HG03103 (cell line): ENCODE measurements around the gene NCKAP5.

Experiments used
- ATAC-seq: cut with Tn5 transposase; IDR thresholded peaks from one replicate; pipeline ENCODE4 v1.9.1; 2021; ENCODE audit warnings: low read depth; ENCODE audit not compliant: unreplicated experiment

NCKAP5 gene

DNA sequence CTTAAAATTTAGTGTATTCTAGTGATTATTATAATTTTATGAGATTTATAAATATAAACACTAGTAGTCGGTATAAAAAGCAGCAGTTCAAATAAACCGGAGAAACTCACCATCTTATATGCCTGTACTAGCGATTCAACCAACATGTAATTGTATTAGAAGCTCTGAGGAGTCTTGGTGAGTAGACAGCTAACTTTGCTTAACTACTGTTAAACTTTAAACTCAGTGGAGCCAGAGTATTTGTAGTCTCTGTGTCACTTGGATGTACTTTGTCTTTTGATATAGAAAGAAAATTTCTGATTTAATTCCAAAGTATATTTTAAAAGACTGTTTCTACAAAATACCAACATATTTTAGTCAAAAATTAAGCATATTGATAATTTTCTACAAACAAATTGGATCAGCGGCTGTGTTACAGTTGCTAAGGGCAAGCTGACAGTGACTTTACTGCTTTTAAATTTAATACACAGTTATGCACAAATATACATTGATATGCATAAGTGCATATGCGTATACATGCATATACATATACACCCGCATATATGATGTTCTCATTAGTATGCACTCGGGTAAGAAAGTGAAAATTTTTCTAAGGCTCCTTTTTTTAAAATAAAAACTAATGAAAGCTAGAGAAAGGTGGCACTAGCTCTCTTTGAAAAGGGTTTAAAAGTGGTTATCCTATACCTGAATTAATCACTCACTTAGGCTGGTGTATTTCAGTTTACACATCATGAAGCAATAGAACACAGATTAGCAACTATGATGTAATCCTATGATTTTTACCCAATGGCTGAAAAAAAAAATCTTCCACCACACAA lies 374.5 kb downstream of the NCKAP5 start:
- ATAC-seq, result no peak

DNA sequence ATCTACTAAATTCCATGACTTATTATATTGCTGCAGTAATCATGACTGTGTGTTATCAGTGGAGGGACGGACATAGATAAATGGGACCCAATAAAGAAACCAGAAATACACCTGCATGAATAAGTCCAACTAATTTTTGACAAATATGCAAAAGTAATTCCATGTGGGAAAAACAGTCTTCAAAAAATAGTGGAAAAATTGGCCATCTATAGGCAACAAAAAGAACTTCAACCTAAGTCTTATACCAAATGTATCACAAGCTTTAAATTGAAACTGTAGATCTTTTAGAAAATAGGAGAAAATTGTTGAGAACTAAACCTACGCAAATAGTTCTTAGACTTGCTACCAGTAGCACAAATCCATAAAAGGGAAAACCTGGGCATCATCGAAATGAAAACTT lies 376.2 kb downstream of the NCKAP5 start:
- ATAC-seq, result no peak

DNA sequence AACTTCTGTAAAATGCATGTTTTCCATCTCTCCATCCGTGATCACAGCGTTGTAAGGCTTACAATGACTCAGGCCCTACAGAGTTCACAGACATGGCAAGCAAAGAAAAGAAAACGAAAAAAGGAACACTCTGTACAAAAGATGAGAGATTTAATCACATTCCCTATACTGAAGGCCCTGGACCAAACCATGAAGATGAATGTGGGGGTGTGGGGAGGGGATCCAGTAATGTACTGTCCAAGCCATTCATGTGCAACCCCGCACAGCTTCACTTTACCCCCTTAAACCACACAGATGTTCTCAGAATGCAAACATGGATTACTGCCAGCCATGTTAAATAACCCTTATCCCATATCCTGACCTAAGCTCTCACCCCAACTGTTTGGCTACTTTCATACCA lies 391.1 kb downstream of the NCKAP5 start:
- ATAC-seq, result no peak

DNA sequence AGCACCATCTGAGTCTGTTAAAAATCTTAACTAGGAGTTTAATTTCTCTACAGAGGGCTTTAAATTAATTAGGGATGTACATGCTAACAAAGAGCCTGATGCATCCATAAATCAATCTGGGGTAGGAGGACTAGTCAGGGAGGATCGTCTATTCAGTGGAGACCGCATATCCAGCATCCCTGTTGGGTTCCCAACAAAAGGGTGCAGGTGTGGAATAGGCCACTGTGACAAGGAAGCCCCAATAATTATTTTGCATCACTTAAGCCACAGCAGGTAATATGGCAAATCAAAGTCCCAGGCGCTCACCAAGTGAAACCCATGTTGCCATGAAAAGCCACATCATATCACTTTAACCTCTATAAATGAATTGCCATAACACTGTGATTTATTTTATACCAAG lies 392.3 kb downstream of the NCKAP5 start:
- ATAC-seq, result no peak

DNA sequence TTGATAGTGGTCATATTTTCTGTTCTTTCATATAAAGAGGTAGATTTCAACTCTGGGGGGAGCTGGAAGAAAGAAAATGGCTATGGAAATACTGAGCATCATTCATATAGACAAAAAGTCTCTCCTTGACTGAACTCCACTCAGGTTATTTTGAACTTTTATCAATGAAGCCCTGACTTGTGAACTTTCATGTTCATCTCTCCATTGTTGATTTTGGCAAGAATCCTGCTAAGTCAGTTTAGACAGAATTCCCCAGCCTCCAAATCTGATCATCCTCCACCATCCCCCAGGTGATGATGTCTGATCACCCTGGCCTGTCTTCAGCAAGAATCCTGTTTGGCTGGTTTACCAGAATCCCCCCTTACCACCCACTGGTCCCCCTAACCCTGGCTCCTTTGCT lies 395.0 kb downstream of the NCKAP5 start:
- no peak for ATAC-seq

DNA sequence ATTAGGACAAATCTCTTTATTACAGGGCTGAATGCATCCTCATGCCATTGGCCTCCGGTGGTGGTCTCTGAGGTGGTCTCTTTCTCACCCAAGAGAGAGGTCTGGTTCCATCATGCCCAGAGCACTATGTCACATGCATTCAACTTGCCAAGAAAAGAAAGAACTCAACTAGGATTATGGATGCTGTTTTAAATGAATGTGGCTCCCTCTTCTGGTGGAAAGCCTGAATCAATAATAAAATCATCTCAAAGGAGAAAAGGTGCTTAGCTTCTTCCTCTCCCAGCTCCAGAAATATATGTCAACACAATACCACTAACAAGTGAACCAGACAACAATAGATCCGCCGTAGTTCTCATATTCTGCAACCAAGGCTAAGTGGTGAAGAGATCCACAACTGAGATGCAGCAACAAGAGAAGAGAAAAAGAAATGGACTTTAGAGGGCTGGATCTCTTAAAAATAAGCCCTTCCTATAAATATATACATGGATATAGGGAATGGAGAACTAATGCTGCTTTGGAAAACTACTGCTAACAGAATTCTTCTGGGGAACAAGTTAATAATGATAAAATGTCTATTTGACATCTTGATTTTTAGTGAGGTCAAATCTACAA lies 396.8 kb downstream of the NCKAP5 start:
- no peak for ATAC-seq

DNA sequence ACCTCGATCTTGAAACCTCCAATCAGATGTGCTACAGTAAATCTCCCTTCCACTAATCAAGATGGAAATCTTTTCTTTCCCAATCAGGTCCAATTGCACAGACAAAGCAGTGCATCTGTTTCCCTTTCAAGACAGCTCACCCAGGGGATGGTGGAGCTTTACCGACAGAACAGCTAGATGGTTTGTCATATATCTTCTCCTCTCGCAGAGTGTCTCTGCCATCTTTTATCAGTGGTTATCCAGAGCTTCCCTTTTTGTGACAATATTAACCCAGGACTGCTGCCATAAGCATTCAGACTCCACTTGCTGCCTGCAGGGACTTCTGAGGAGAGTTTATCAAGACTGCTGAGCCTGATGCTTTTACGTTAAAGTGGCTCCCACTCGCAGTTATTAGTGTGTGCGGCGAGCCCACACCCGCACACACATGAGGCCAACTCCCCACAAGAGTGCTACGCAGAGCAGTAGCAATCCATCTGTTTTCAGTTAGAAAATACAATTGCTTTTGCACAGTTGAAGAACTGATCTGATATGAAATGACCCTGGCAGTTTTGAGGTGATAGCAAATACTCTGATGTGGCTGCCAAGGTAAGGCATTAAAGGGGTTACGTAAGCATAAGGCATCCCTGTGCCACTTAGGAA lies 398.9 kb downstream of the NCKAP5 start:
- no peak for ATAC-seq

DNA sequence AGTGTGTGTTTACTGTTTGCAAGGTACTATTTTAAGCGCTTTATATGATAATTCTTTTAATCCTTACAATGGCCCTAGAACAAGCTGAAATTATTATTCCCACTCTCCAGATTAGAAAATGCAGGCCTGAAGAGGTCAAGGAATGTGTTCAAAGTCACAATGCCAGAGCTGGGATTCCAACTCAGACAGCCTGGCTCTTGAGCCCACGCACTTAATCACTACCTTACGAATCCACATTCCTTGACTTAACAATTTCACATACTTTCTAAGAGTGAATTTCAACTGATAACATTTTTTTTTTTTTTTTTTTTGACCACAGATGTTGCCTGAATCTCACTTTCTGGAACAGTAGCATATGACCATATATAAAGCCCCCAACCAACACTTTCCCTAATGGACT lies 400.3 kb downstream of the NCKAP5 start:
- no peak for ATAC-seq

DNA sequence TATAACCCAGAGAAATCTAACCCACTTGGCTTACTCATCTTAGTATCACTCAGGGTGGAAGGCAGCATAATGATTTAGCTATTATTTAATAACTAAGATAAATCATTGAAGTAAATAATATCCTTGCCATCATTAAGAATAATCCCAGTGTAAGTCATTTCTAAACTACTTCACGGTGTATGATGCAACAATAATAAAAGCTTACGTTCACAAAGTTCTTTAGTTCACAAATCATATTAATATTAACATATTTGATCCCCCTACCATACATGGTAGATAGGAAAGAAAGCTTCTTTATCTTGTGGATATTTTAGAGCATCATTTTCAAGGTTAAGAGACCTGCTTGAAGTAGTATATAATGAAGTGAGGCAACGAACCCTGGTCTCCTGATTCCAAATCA lies 401.0 kb downstream of the NCKAP5 start:
- ATAC-seq, result no peak

DNA sequence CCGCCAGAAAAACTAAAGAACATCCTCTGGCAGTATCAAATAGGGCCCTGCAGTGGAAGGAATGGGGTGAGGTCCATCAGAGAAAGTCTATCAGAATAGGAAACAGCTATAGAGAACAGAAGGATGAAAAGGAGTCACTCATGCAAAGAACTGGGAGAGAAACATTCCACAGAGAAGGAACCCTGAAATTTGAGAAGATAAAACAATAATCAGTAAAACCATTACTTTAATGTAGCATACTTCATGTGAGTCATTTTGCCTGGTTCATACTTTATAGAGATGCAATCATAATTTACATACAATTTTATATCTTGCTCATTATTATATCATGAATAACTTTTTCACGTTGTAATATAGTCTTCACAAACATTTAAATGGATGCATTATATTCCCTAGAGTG lies 402.2 kb downstream of the NCKAP5 start:
- no peak for ATAC-seq

DNA sequence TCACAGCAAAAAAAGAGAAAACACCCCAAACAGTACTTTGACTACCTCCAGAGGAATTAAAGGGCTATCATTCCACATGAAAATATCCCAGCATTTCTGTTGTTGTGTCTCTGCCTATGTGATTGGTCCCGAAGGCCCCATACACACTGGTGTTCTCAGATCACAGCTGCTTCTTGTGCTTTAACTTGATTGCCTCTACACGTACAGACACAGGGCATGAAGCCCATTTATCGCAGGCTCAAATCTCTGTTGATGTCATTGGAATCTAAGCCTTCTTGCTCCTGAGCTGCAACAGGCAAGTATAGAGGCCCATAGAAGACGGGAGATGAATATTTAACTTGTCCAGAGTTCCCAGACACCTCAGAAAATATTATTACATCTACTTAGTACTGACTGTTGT lies 405.2 kb downstream of the NCKAP5 start:
- no peak for ATAC-seq

DNA sequence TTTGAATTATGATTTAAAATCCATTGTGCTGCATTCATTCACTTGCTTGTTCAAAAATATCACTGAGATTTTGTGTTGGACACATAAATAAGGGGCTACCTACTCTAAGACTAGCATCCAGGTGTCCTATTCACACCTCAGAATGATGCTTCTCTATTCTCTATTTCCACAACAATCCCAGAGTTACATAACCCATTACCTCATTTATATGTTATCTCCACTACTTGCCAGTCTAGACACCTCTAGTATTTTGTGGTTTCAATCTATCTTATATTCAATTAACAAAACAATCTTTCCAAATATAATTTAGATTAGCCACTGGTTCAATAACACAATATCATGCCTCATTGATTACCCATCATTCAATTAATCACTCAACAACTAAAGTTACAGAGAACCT lies 409.8 kb downstream of the NCKAP5 start:
- ATAC-seq, result no peak

DNA sequence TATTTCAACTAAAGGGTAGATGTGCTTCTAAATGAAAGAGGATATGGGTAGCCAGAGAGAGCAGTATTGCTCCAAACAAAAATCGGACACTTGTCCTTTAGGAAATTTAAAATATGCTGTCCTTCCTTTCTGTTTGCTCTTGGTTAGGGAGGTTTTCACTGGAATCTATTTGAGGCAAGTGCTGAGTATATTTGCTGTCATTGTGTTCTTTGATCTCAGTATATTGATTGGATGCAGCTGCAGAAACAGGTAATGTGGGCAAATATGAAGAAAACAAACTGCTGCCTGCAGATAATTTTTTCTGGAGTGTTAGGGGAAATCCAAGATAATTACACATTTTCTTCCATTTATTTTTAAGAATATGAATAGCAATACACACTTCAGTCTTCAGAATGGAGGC lies 410.2 kb downstream of the NCKAP5 start:
- no peak for ATAC-seq

DNA sequence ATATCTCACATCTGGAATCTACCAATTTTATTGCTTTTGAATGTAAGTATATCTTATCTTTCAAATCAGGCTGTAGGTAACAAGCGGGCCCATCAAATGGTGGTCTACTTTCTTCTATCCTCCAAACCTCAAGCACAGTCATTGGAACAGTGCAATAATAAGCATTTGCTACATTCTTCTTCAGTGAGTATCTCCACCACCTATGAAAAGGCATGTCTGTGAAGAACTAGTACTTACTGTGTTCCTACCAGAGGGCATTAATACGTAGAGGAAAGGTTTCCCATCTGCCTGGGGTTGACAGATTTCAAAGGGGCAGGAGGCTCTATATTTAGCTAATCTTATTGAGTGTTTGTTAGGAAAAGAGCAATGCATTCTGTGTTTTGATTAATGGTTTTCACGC lies 411.1 kb downstream of the NCKAP5 start:
- ATAC-seq, result no peak

DNA sequence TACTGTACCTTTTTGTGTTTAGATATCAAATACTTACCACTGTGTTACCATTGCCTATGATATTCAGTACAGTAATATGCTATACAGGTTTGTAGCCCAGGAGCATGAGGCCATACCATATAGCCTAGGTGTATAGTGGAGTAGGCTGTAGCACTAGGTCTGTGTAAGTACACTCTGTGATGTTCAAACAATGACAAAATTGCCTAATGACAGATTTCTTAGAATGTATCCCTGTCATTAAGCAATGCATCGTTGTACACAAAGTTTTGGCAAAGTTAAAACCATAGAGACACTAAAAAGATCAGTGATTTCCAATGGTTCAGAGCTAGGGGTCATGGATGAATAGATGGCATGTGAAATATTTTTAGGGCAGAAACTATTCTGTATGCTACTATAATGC lies 415.5 kb downstream of the NCKAP5 start:
- ATAC-seq, result no peak

DNA sequence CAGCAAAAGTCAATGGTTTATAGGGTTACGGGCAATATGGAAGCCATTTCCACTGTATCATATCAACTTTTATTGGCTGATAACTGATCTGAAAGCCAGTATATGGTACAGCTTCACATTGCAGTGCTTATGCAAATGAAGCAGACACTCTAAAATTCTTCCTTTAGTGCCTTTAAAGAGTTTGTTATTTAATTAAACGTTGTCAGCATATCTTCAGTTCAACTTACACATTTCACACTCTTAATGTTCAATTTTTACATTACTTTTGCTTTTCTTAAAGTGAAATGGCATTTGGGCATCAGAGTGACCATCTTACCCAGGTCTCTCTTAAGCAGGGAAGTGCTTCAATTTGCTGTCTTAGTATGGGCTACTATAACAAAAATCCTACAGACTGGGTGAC lies 420.1 kb downstream of the NCKAP5 start:
- ATAC-seq, result no peak

DNA sequence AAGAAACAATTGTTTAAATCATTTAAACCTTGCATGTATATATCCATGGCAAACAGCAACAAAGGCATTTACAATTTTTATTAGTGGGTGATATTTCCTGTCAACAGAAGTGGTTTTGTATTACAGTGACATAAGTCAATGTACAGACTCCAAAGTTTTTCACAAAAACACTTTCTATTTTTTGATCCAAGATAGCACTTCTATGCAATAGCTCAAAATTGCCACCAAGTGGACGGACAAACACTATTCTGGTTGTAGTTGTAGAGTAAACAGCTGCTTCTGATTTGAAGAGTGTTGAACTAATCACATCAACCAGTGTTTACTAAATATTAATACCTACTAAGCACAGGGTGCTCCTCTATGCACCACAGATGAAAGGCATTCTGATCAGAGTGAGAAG lies 421.4 kb downstream of the NCKAP5 start:
- ATAC-seq, result no peak

DNA sequence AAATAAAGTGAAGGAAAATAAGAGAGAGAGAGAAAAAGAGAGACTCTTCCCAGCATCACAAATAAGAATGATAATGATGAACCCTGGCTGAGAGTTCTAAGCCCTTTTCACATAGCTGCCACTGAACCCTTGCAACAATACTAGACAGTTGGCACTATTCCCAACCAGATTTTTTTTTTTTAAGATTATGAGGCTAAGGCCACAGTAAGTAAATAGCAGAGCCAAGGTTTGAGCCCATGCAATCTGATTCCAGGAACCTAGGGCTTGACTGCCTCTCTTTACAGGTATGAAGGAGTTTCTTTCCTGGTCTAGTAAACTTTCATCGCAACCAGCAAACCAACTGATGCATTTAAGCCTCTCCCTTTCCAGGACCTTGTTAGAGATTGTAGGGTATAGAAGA lies 424.6 kb downstream of the NCKAP5 start:
- ATAC-seq, result no peak

DNA sequence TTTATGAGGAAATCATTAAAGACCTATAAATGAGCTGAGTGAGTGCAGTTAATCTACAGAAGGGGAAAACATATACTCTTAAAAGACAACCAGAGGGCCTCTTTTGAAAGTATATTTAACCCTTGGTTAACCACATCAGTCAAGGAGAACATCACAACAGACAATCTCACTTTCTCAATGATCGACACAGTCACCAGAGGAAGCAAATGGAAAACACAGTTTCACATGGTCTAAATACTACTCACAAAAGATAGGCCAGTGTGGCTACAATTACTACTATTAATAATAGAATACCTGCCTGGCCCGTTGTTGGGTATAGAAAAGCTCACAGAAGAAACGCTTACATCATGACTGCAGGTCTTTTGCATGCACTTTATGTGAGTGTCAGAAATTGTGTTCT lies 426.2 kb downstream of the NCKAP5 start:
- no peak for ATAC-seq

DNA sequence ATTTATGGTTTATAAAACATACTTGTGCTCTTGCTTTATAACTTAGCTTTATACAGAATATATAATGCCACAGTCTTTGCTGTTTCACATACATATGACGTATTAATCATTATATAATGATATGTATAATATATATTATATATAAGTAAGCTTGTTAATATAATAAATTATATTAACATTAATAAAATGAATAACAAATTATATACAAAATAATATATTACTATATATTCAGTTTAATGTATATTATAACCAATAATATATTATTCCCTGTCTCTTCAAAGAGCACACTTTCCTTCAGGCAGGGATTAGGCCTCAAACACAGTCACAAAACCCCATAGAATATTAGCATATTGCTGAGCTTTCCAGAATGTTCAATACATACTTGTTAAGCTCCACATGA lies 427.6 kb downstream of the NCKAP5 start:
- no peak for ATAC-seq

DNA sequence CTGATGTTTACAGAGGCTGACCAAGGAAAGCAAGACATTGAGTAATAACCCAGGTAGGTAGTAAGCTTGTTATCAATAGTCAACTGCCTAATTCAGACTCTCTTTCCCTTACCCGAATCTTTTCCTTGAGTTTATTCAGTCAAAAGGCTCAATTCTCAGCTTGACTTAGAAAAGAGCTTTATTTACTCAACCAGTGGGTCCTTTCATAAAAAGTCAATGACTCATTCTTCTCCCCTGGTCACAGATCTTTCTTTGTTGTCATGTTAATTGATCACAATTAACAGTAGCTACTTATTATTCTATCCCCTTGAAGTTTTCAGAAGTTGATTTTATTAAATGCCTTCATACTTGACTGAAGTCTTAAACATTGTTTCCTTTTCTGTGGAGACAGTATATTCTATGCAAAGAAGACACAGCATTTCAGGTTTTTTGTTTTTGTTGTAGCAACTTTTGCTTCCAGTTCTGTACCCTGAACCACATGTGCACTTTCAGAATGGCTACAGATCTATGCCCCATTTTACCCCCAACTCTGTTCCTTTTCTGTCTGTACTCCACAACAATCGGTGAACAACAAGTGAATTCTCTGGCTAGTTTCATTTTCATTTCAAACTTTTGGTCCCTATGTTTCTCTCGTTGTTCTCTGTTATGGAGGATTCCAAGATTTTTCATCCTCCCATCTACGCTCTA lies 428.3 kb downstream of the NCKAP5 start:
- ATAC-seq, result no peak
